ENCODE data around the gene CFAP20.

- no peak for TF ChIP-seq CTCF (IDR thresholded peaks at IDR 0.05; ENCODE audit: low read length)
- TF ChIP-seq EZH2 (IDR thresholded peaks at IDR 0.05; ENCODE audit: borderline replicate concordance, low read length): no peak
These were observed 41.1 kb downstream of the CFAP20 start for GRCh38 chr16:58088091-58088490.
